K562 (cell line): ENCODE data around the gene NUFIP1. TPM values are rescaled to one million over a fixed set of nuclear protein-coding genes. Genes with fewer than 3 reads are reported as not detected.

Experiments used
- ATAC-seq: fragments of 200-7000 bp; cut with Tn5 transposase; 3 replicates; pipeline ENCODE4 v1.9.1; 2020; ENCODE audit warnings: moderate library complexity
- BruUV-seq: library from RNA; stranded (reverse); fragments of 400-500 nt; replicated peaks from 2 replicates; lab custom pipeline; 2021; lab: Mats Ljungman, UMichigan
- CTCF ChIA-PET: fragments of 300-600 bp; formaldehyde crosslinking; extraction: SDS; loops from one replicate; lab custom pipeline; 2021; ENCODE audit warnings: low intra/inter-chr PET ratio; lab: Yijun Ruan, JAX
- POLR2A ChIA-PET: fragments of 300-600, 350-650 bp; sonication (Branson Sonifier 250); formaldehyde crosslinking; extraction: SDS; loops from one replicate; lab custom pipeline; 2021; ENCODE audit warnings: antibody characterized with exemption, inconsistent platforms; lab: Yijun Ruan, JAX
- DNase-seq, 4 experiments: peaks; one replicate each; pipeline versions ENCODE4 v3.0.0 to v3.0.0-alpha.2; 2011 to 2018; ENCODE audit warnings: low spot score in 3 of 4, mixed read lengths in 3 of 4; ENCODE audit errors: extremely low read depth in 1 of 4
- FAIRE-seq: peaks from 2 replicates; lab custom pipeline; 2011; peaks lifted over from hg19 to GRCh38; lab: Jason Lieb, UNC
- H2AFZ ChIP-seq: 2 replicates; pipeline ENCODE4 v1.6.0; 2011; ENCODE audit warnings: low read depth, low read length, control low read depth, inconsistent platforms
- H3K27ac ChIP-seq: fragments of 200-600 bp; 3 replicates; pipeline ENCODE4 v1.8.0; 2011; ENCODE audit warnings: low read depth, mild to moderate bottlenecking, control low read depth, inconsistent platforms, low read length, moderate library complexity, mixed read lengths; ENCODE audit errors: extremely low read depth
- H3K27me3 ChIP-seq, 2 experiments: fragments of 300-600 bp in 1 of 2; 2 replicates in 1 of 2; 3 replicates in 1 of 2; pipeline versions ENCODE4 v1.6.0 to v1.8.0; 2011; ENCODE audit warnings: inconsistent platforms in 2 of 2, low read length in 2 of 2, mild to moderate bottlenecking in 1 of 2, mixed read lengths in 1 of 2, moderate library complexity in 1 of 2; ENCODE audit not compliant: control insufficient read depth in 2 of 2, insufficient read depth in 2 of 2
- H3K36me3 ChIP-seq: fragments of 300-600 bp; 3 replicates; pipeline ENCODE4 v1.8.0; 2011; ENCODE audit warnings: mild to moderate bottlenecking, low read length, inconsistent platforms; ENCODE audit not compliant: control insufficient read depth, insufficient read depth
- H3K4me1 ChIP-seq, 2 experiments: fragments of 200-600 bp in 1 of 2; replicated peaks in 1 of 2; 2 replicates in 1 of 2; 3 replicates in 1 of 2; pipeline versions ENCODE4 v1.5.1 to v1.8.0; 2011; ENCODE audit warnings: inconsistent platforms in 2 of 2, low read length in 2 of 2, mild to moderate bottlenecking in 1 of 2, mixed read lengths in 1 of 2, moderate library complexity in 1 of 2; ENCODE audit not compliant: control insufficient read depth in 2 of 2, insufficient read depth in 2 of 2
- H3K4me2 ChIP-seq: 2 replicates; pipeline ENCODE4 v1.6.1; 2011; ENCODE audit warnings: low read length, control low read depth, inconsistent platforms, mixed read lengths; ENCODE audit not compliant: insufficient read depth
- H3K4me3 ChIP-seq: fragments of 200-600 bp; sonication (generic), shearing (Covaris generic); 2 replicates; pipeline ENCODE4 v1.5.1; 2016; ENCODE audit warnings: control low read depth, inconsistent platforms
- H3K79me2 ChIP-seq: fragments of 200-600 bp; 3 replicates; pipeline ENCODE4 v1.8.0; 2011; ENCODE audit warnings: low read length, inconsistent platforms; ENCODE audit not compliant: control insufficient read depth, insufficient read depth
- H3K9ac ChIP-seq, 2 experiments: 2 replicates each; pipeline versions ENCODE4 v1.6.0 to v1.6.1; 2011; ENCODE audit warnings: low read depth in 2 of 2, low read length in 2 of 2, control low read depth in 1 of 2, inconsistent platforms in 1 of 2, mild to moderate bottlenecking in 1 of 2, mixed read lengths in 1 of 2; ENCODE audit not compliant: insufficient read depth in 1 of 2
- H3K9me1 ChIP-seq: one replicate; pipeline ENCODE4 v1.6.0; 2011; ENCODE audit warnings: inconsistent platforms, mild to moderate bottlenecking, low read length, moderate library complexity; ENCODE audit not compliant: control insufficient read depth, insufficient read depth
- H3K9me3 ChIP-seq: replicated peaks from 2 replicates; pipeline ENCODE4 v1.5.1; 2011; ENCODE audit warnings: low read depth, low read length, inconsistent platforms; ENCODE audit not compliant: control insufficient read depth, insufficient read depth
- H4K20me1 ChIP-seq: replicated peaks from 2 replicates; pipeline ENCODE4 v1.6.1; 2011; ENCODE audit warnings: low read length, inconsistent platforms, mixed read lengths; ENCODE audit not compliant: control insufficient read depth, insufficient read depth
- GMEB1 ChIP-seq: fragments of 250-450 bp; sonication (Bioruptor Pico); IDR thresholded peaks from 2 replicates; pipeline ENCODE4 v1.4.0; 2020; ENCODE audit warnings: mild to moderate bottlenecking
- PTTG1 ChIP-seq: fragments of 450-650 bp; IDR thresholded peaks from 2 replicates; pipeline ENCODE4 v1.6.1; 2016; ENCODE audit warnings: low read depth, mild to moderate bottlenecking, missing genetic modification characterization, missing compliant biosample characterization
- RBM15 ChIP-seq: fragments of 200-400 bp; formaldehyde crosslinking; IDR thresholded peaks from 2 replicates; pipeline ENCODE4 v1.6.1; 2018; ENCODE audit warnings: mild to moderate bottlenecking, low read length, moderate library complexity; ENCODE audit not compliant: insufficient read depth
- SRF ChIP-seq, 2 experiments: fragments of 250-450, 450-650 bp in 1 of 2; sonication (Bioruptor Pico) in 1 of 2; sonication (generic) in 1 of 2; formaldehyde crosslinking; IDR thresholded peaks; 2 replicates each; pipeline versions ENCODE4 v1.5.0 to v1.5.1; 2020 to 2022; ENCODE audit warnings: mild to moderate bottlenecking in 1 of 2, missing genetic modification reagents in 1 of 2
- U2AF1 ChIP-seq: fragments of 200-400 bp; formaldehyde crosslinking; optimal IDR thresholded peaks from 2 replicates; pipeline ENCODE3; 2017; ENCODE audit warnings: mild to moderate bottlenecking, low read depth, low read length, moderate library complexity
- ZNF354B ChIP-seq: fragments of 250-450 bp; sonication (Bioruptor Pico); IDR thresholded peaks from 2 replicates; pipeline ENCODE4 v1.4.0; 2020
- ZNF57 ChIP-seq: fragments of 450-650 bp; formaldehyde crosslinking; IDR thresholded peaks from 2 replicates; pipeline ENCODE4 v1.4.0; 2020; ENCODE audit warnings: mild to moderate bottlenecking, moderate library complexity
- ZNF740 ChIP-seq, 3 experiments: fragments of 200-800 bp in 1 of 3; sonication (Bioruptor generic) in 1 of 3; sonication (generic) in 1 of 3; formaldehyde crosslinking in 1 of 3; IDR thresholded peaks; 2 replicates each; pipeline versions ENCODE4 v1.6.1 to v1.8.0; 2016 to 2022; ENCODE audit warnings: mild to moderate bottlenecking in 2 of 3, missing compliant biosample characterization in 2 of 3, missing genetic modification characterization in 2 of 3, missing genetic modification reagents in 1 of 3
- WGBS: fragments of 100-300 bp; shearing (Covaris generic); methylation state at CpG from one replicate; pipeline ENCODE4 v1.1.6; 2016; ENCODE audit warnings: low coverage, mixed read lengths; ENCODE audit not compliant: insufficient coverage; ENCODE audit errors: missing lambda C conversion rate; 5-methylcytosine and 5-hydroxymethylcytosine counted together
- in situ Hi-C: fragments of 300-500 bp; cut with MboI; formaldehyde crosslinking; loops from 4 replicates; pipeline ENCODE4 v1.15.0; 2018; ENCODE audit warnings: inconsistent platforms, mixed read lengths
- intact Hi-C: fragments of 100-400 bp; cut with micrococcal nuclease; formaldehyde crosslinking; loops from 2 replicates; pipeline ENCODE4 v1.14.2; 2022
- polyA plus RNA-seq, 8 experiments: library from polyadenylated mRNA; depleted of rRNA in 4 of 8; stranded (reverse) in 5 of 8; unstranded in 3 of 8; fragments of >200 nt; fragmentation: Nextera tagmentation in 2 of 8; fragmentation: Illumina TruSeq in 1 of 8; extraction: Ambion mirVana in 2 of 8; extraction: Trizol in 1 of 8; gene quantifications; 2 replicates each; pipeline versions ENCODE4 v1.2.1 to v1.2.3, GENCODE V29; 2011 to 2014; ENCODE audit warnings: inconsistent platforms in 1 of 8, missing spikeins in 1 of 8
- total RNA-seq, 7 experiments: library from RNA; depleted of rRNA in 6 of 7; stranded (reverse); fragments of >200 nt in 6 of 7; fragmentation: Illumina TruSeq in 2 of 7; extraction: Trizol in 2 of 7; gene quantifications; 2 replicates each; pipeline versions ENCODE4 v1.2.1 to v1.2.3, GENCODE V29; 2011 to 2021; ENCODE audit warnings: low replicate concordance in 1 of 7
- TF ChIP-seq, protein P1 (sequence below): fragments of 250-450 bp; sonication (Bioruptor Pico); IDR thresholded peaks from 2 replicates; pipeline ENCODE4 v1.8.0; 2022; ENCODE audit warnings: moderate library complexity, mild to moderate bottlenecking, inconsistent platforms
- TF ChIP-seq, protein P2 (sequence below), 2 experiments: fragments of 450-650 bp in 1 of 2; sonication (generic) in 1 of 2; formaldehyde crosslinking; conservative IDR thresholded peaks; 2 replicates each; pipeline versions ENCODE4 v1.4.0 to v1.8.1; 2020 to 2022; ENCODE audit warnings: mild to moderate bottlenecking in 1 of 2, missing genetic modification reagents in 1 of 2

The NUFIP1 gene
- total and polyA plus RNA-seq, 9 of the 15 experiments (the other 6 are each of a cell fraction or from before 2014, with no cell fraction given) = 2.6 to 9.7 (median 4.1) TPM

DNA sequence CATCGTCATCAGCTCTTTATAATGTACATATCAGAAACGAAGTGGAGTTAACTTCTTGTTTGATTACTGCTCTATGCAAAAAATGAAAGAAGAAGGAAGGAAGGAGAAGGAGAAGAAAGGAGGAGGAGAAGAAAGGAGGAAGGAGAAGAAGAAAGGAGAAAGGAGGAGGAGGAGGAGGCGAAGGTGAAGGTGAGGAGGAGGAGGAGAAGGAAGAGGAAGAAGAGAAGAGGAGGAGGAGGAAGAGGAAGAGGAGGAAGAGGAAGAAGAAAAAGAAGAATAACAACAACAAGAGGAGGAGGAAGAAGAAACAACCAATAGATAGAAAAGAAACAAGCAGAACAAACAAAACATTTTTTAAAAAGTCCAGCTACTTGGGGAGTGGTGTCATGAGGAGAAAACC is 13.1 kb downstream of the NUFIP1 start:
- in situ Hi-C loops = loop anchor here (10.0 kb wide), 1 partner anchor 491 kb away; no protein-coding TSS in a partner anchor
- no peaks in the 10 kb centered on the region for H3K9me3 ChIP-seq
- DNase-seq = no peak
- no peak overlapping the region for H3K4me2 ChIP-seq
- no peak for ATAC-seq
- H3K79me2 ChIP-seq = no peaks in the 10 kb centered on the region
- POLR2A ChIA-PET = interaction anchor here (1.4 kb wide), 1 partner anchor 19 kb away, joined by 3 read pairs; no protein-coding TSS in a partner anchor
- CTCF ChIA-PET = no interaction called here
- H2AFZ ChIP-seq = no peak overlapping the region
- peaks cover 0 to 3% of the 10 kb centered on the region in 2 experiments; a peak in 1 of 5 replicates for H3K4me1 ChIP-seq
- no peak for TF ChIP-seq ZNF354B (CRISPR knock-in tag)
- TF ChIP-seq SRF (CRISPR knock-in tag; IDR thresholded peaks at IDR 0.05) = no peak
- TF ChIP-seq U2AF1 = no peak
- TF ChIP-seq GMEB1 (CRISPR knock-in tag) = no peak
- TF ChIP-seq ZNF57 (CRISPR knock-in tag) = no peak
- TF ChIP-seq, protein P1, sequence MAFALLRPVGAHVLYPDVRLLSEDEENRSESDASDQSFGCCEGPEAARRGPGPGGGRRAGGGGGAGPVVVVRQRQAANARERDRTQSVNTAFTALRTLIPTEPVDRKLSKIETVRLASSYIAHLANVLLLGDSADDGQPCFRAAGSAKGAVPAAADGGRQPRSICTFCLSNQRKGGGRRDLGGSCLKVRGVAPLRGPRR = no peak
- TF ChIP-seq PTTG1 = no peak
- TF ChIP-seq RBM15 = no peak
- TF ChIP-seq ZNF740 (CRISPR knock-in tag; IDR thresholded peaks at IDR 0.05) = no peak
- no peak for TF ChIP-seq ZNF740 (tag; IDR thresholded peaks at IDR 0.05)
- TF ChIP-seq, protein P2, sequence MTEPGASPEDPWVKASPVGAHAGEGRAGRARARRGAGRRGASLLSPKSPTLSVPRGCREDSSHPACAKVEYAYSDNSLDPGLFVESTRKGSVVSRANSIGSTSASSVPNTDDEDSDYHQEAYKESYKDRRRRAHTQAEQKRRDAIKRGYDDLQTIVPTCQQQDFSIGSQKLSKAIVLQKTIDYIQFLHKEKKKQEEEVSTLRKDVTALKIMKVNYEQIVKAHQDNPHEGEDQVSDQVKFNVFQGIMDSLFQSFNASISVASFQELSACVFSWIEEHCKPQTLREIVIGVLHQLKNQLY (CRISPR knock-in tag; conservative IDR thresholded peaks at IDR 0.05) = no peak
- peaks cover 3% of the 10 kb centered on the region for H3K9me1 ChIP-seq
- BruUV-seq = no TSS peak
- peaks cover 74% of the 10 kb centered on the region for H3K36me3 ChIP-seq
- intact Hi-C loops = no loop called here
- 71% methylated on average over 2 of the region's 3 CpGs for WGBS
- no peak overlapping the region for H3K27ac ChIP-seq
- no peak overlapping the region for H3K9ac ChIP-seq
- FAIRE-seq = no peak
- H3K27me3 ChIP-seq = no peaks in the 10 kb centered on the region
- no peaks in the 10 kb centered on the region for H4K20me1 ChIP-seq
- no peak overlapping the region for H3K4me3 ChIP-seq
